T-helper 9 cell (primary cell): Measurements from ENCODE around the gene PTPRD.

Experiments
- DNase-seq: peaks from one replicate; pipeline ENCODE4 v3.0.0-alpha.2; 2020

PTPRD gene

DNA sequence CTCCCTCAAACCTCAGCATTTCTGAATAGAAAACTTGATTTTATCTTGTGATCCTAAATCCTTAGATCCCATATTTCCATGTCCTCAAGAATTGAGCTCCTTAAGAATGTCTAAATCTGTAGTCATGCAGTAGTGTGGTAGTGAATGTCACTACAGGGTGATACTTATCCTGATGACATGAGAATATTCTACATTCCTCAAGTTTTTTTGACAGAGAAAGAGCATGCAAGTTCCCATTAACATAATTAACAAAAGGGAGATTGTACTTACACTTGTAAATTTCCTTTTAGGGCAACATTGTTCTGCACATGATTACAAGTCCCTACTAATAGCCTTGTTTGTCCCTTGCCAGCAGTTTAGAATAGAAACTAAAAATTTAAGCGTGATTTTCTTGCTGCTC, 352.3 kb downstream of the PTPRD start:
- DNase-seq: no peak

- DNase-seq: no peak
Observed at GRCh38 chr9:10259668-10260067, 353.1 kb downstream of the PTPRD start.

- no peak for DNase-seq
Observed at GRCh38 chr9:10255758-10256157, 357.0 kb downstream of the PTPRD start.

DNA sequence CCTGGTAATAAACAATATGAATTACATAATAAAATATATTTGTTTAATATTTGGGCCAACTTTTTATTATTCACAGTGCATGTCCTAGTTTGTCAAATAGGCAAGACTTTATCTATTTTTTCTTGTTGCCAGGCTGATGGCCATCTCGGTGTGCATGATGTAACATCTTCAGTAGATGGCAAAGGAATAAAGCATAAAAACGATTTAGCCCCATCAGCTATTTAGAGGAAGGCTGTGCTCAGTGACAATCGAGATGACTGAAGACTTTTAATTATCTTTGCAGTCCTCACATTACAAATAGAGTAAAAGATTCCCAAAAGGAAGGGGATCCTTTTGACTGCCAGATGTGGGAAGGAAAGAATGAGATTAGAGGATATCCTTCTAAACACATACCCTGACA, 358.5 kb downstream of the PTPRD start:
- no peak for DNase-seq

DNA sequence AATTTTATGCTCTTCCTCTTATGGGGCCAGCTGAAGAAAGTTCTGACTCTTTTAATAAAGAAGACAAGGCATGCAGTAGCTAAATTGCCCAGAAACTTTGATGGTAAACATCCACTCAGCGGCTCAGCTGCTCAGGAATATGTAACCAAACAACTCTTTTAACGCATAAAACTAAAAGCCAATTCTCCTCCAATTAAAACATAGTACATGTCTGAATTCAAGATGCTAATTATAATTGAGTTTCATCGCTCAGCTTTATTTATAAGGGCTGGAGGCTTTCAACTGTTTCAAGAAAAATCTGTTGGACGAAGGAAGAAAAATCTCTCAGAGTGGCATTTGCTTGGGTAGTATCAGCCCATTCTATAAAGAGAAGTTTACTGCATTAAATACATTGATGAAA, 359.5 kb downstream of the PTPRD start:
- DNase-seq: no peak

DNA sequence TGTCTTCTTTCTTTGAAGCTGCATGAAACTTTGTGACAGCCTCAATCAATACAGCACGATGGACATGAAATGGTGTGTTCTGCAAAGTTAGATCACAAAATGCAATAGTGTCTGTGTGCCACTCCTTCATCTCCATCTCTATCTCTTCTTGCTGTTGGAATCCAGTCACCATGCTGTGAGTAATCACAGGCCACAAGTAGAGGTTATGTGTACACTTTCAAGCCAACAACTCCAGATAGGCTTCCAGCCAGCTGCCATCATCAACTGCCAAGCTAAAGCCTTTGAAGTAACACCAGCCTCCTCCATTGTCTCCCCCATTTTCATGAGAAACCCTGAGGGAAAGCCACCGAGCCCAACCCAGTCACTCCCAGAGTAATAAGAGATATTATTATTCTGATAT, 360.6 kb downstream of the PTPRD start:
- DNase-seq: no peak

DNA sequence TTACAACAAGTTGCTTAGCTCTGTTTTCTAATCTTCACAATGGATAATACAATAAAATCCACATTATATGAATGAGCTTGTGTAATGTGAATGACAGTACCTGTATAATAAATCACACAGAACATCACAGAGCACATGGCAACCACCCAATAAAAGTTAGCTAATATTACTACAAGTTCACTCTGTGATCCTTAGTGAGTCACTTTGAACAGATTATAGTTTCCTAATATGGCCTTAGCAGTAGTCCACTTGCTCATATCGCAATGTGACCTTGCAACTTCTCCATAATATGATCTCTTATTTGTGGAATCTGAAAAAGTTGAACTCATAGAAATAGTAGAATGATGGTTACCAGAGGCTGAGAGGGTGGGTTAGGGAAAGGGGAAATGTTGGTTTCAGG, 361.3 kb downstream of the PTPRD start:
- no peak for DNase-seq

GRCh38 chr9:10250219-10250618, 362.6 kb downstream of the PTPRD start:
- DNase-seq: no peak

- DNase-seq: no peak
Observed at GRCh38 chr9:10248890-10249289, 363.9 kb downstream of the PTPRD start.

- no peak for DNase-seq
Observed at GRCh38 chr9:10242255-10242654, 370.5 kb downstream of the PTPRD start.

- DNase-seq: no peak
Observed at GRCh38 chr9:10238087-10238486, 374.7 kb downstream of the PTPRD start.

DNA sequence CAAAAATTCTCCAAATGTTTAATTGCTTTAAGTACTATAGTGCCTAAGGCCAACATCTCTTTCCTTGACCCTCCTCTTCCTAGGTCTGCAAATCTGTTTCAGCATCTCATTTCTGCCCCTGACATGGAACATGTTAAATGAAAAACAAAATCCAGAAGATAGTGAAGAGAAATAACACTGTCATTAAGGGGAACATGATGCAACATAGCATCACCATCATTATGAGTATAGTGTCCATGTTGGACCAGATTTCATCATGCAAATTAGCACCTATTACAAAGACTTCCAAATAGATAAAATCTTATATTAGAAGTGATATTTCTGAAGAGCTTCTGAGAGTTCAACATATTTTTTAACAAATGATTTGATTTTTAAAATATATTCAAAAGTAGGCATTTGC, 375.2 kb downstream of the PTPRD start:
- no peak for DNase-seq

GRCh38 chr9:10236161-10236560, 376.6 kb downstream of the PTPRD start:
- DNase-seq: no peak

DNA sequence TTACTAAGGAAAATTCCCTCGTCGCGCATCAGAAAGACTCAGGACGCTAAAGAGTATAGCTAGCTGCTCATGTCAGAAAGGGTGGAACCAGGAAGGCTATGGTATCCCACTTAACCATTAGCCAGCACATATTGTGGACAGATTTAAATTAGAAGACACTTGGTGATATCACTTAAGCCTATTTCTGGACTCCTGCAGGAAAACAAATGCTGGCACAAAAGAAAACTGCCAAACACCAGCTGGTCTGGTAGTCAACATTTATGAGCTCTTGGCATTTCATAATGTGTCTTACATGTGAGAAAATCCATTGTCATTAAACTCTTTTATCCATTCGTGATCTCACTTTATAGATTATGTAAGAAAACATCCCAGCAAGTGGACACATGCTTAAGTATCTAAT, 377.4 kb downstream of the PTPRD start:
- no peak for DNase-seq

DNA sequence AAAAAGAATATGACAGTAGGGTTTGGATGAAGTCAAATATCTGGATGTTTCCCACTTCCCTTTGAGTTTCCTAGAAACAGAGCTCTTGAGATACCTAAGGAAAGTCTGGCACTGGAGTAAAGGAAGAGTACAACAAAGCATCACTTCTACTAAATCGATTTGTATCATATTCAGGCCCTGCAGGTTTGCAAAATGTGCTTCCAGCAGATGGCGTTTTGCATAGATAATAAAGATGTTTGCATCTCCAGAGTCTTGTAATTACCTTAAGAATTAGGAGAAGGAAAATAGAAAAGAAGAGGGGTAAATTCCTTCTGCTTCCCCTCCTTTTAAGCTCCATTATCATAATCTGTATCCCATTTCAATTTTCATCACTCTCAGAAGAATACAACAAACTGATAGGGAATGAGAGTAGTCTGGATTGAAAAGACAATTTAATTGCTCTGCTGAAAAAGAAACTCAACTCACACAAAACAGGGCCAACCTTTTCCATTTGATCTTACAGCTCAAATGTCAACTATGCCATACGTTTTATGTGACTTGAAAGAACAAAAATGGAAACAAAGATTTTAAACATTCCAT, 380.4 kb downstream of the PTPRD start:
- no peak for DNase-seq

DNA sequence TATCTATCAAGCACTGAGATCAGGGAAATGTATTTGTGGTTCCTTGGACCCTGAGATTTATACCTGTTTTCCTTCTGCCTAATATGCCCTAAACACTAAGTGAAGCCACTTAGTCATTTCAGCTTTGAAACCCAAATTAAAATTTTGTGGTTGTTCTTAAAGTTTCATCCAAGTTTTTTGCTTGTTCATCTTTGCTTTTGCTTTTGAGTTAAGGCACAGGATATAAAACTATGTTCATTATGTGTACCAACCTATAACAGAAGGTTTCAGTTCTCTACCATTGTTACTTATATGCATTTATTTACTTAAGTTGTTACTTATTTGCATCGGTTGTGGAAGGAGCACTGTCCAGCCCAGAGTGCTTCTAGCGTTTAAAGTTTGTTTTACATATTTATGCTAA, 382.3 kb downstream of the PTPRD start:
- DNase-seq: no peak

GRCh38 chr9:10228082-10228481, 384.7 kb downstream of the PTPRD start:
- DNase-seq: no peak

- DNase-seq: no peak
Observed at GRCh38 chr9:10226996-10227395, 385.8 kb downstream of the PTPRD start.

GRCh38 chr9:10212702-10213101, 400.1 kb downstream of the PTPRD start:
- no peak for DNase-seq

GRCh38 chr9:10208691-10209069, 404.1 kb downstream of the PTPRD start:
- no peak for DNase-seq

GRCh38 chr9:10204276-10204675, 408.5 kb downstream of the PTPRD start:
- DNase-seq: no peak

- DNase-seq: no peak
Observed at GRCh38 chr9:10173561-10173960, 439.2 kb downstream of the PTPRD start.

- no peak for DNase-seq
Observed at GRCh38 chr9:10172476-10172875, 440.3 kb downstream of the PTPRD start.

- DNase-seq: no peak
Observed at GRCh38 chr9:10168241-10168640, 444.6 kb downstream of the PTPRD start.

DNA sequence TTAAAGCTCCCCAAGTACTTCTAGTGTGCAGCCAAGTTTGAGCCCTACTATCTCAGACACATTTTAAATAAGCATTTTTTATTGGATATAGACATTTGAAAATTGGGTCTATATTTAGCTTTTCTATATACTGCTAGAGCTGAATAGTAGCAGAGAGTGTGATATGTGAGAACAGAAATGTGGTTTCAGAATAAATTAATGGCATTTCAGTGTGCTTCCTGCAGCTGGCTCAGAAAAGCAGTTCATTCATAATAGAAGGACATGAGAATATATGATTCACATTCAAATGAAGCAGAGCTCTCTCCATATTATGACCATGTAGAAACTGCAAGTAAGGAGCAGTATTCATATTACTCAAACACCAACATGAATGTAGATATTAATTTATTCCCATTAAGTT, 464.0 kb downstream of the PTPRD start:
- DNase-seq: no peak
